GM10847 (cell line): ENCODE data around the gene ZNF486.

Experiments used
- POLR2A ChIP-seq: IDR thresholded peaks from 2 replicates; pipeline ENCODE4 v1.6.1; 2011; ENCODE audit not compliant: insufficient read length; ENCODE audit errors: extremely low read depth

The ZNF486 gene

GRCh38 chr19:20237773-20238623 is 71.0 kb downstream of the ZNF486 start:
- peak; percentile 15 for TF ChIP-seq POLR2A

DNA sequence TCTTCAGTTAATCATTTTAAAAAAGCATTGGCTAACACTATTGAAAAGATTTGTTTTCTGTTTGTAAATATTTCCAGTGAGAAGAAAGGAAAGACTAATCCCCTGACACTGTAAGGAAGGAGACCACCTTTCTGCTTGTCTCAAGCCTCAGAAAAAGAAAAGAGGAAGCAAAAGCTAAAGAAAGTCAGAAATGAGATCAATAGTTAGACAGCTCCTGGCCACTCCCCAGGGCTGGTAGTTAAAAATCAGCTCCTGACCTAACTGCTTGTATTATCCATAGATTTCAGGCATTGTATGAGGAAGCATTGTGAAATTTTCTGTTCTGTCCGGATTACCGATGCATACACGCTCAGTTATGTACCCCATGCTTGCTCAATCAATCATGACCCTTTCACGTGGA is 76.6 kb downstream of the ZNF486 start:
- no peak for TF ChIP-seq POLR2A

GRCh38 chr19:20244356-20244755 is 77.3 kb downstream of the ZNF486 start:
- no peak for TF ChIP-seq POLR2A

- TF ChIP-seq POLR2A, result no peak
Measured at GRCh38 chr19:20245309-20245708, 78.3 kb downstream of the ZNF486 start.

DNA sequence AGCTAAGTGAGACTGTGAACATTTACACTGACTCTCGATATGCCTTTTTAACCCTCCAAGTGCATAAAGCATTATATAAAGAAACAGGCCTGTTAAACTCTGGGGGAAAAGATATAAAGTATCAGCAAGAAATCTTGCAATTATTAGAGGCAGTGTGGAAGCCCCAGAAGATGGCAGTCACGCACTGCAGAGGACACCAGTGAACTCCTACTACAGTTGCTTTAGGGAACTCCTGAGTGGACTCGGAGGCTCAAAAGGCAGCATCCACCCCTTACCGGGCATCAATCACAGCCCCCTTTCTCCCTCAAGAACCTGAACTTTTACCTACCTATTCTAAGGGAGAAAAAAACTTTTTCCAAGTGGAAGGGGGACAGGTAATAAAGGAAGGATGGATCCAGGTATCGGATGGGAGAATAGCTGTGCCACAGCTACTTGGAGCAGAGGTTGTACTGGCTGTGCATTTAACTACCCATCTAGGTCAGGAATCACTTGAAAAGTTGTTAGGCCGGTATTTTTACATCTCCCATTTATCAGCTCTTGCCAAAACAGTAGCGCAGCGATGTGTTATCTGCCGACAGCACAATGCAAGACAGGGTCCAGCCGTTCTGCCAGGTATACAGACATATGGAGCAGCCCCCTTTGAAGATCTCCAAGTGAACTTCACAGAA is 80.1 kb downstream of the ZNF486 start:
- TF ChIP-seq POLR2A, result no peak
